Measurements from ENCODE around the gene ZCCHC7.

The ZCCHC7 gene

GRCh38 chr9:37221489-37222106, 101.2 kb downstream of the ZCCHC7 start:
- no peak for TF ChIP-seq SIN3A (IDR thresholded peaks at IDR 0.05; ENCODE audit: borderline replicate concordance, insufficient read depth, low read length)

GRCh38 chr9:37229455-37229854, 109.1 kb downstream of the ZCCHC7 start:
- no peak for TF ChIP-seq FOXP2 (optimal IDR thresholded peaks at IDR 0.05; ENCODE audit: borderline replicate concordance, extremely low read depth, extremely low read length, insufficient read depth)
- TF ChIP-seq TAF1 (IDR thresholded peaks at IDR 0.05; ENCODE audit: borderline replicate concordance, insufficient read depth, low read length) = no peak

GRCh38 chr9:37229882-37230482, 109.6 kb downstream of the ZCCHC7 start:
- TF ChIP-seq FOXP2 (optimal IDR thresholded peaks at IDR 0.05; ENCODE audit: borderline replicate concordance, extremely low read depth, extremely low read length, insufficient read depth) = no peak
- no peak for TF ChIP-seq SIN3A (IDR thresholded peaks at IDR 0.05; ENCODE audit: borderline replicate concordance, insufficient read depth, low read length)
- no peak for TF ChIP-seq TAF1 (IDR thresholded peaks at IDR 0.05; ENCODE audit: borderline replicate concordance, insufficient read depth, low read length)
- no peak for TF ChIP-seq REST (IDR thresholded peaks at IDR 0.05; ENCODE audit: insufficient read depth in 1 of 2, low read depth in 2 of 2, low read length in 2 of 2)
- no peak for TF ChIP-seq POLR2AphosphoS5 (IDR thresholded peaks at IDR 0.05; ENCODE audit: low read depth, low read length)

- no peak for TF ChIP-seq REST (IDR thresholded peaks at IDR 0.05; ENCODE audit: insufficient read depth in 1 of 2, low read depth in 2 of 2, low read length in 2 of 2)
- TF ChIP-seq POLR2AphosphoS5 (IDR thresholded peaks at IDR 0.05; ENCODE audit: low read depth, low read length) = no peak
- no peak for TF ChIP-seq TAF1 (IDR thresholded peaks at IDR 0.05; ENCODE audit: borderline replicate concordance, insufficient read depth, low read length)
- TF ChIP-seq FOXP2 (optimal IDR thresholded peaks at IDR 0.05; ENCODE audit: borderline replicate concordance, extremely low read depth, extremely low read length, insufficient read depth) = no peak
- TF ChIP-seq SIN3A (IDR thresholded peaks at IDR 0.05; ENCODE audit: borderline replicate concordance, insufficient read depth, low read length) = no peak
Measured at GRCh38 chr9:37236822-37237221, 116.4 kb downstream of the ZCCHC7 start.

GRCh38 chr9:37238122-37238521, 117.7 kb downstream of the ZCCHC7 start:
- no peak for TF ChIP-seq TAF1 (IDR thresholded peaks at IDR 0.05; ENCODE audit: borderline replicate concordance, insufficient read depth, low read length)
- no peak for TF ChIP-seq FOXP2 (optimal IDR thresholded peaks at IDR 0.05; ENCODE audit: borderline replicate concordance, extremely low read depth, extremely low read length, insufficient read depth)

GRCh38 chr9:37239224-37239859, 119.0 kb downstream of the ZCCHC7 start:
- no peak for TF ChIP-seq FOXP2 (optimal IDR thresholded peaks at IDR 0.05; ENCODE audit: borderline replicate concordance, extremely low read depth, extremely low read length, insufficient read depth)
- no peak for TF ChIP-seq REST (IDR thresholded peaks at IDR 0.05; ENCODE audit: insufficient read depth in 1 of 2, low read depth in 2 of 2, low read length in 2 of 2)
- no peak for TF ChIP-seq SIN3A (IDR thresholded peaks at IDR 0.05; ENCODE audit: borderline replicate concordance, insufficient read depth, low read length)
- no peak for TF ChIP-seq TAF1 (IDR thresholded peaks at IDR 0.05; ENCODE audit: borderline replicate concordance, insufficient read depth, low read length)
- TF ChIP-seq POLR2AphosphoS5 (IDR thresholded peaks at IDR 0.05; ENCODE audit: low read depth, low read length) = no peak

Data from PFSK-1 (cell line).